PFSK-1 (cell line): ENCODE measurements around the gene TMIGD1.

Source experiments
- FOXP2 ChIP-seq: optimal IDR thresholded peaks from 2 replicates; pipeline ENCODE3; 2011; ENCODE audit warnings: borderline replicate concordance, control low read depth, inconsistent platforms; ENCODE audit not compliant: insufficient read depth; ENCODE audit errors: extremely low read length, extremely low read depth
- POLR2AphosphoS5 ChIP-seq: IDR thresholded peaks from 2 replicates; pipeline ENCODE4 v1.6.1; 2012; ENCODE audit warnings: low read depth, mild to moderate bottlenecking, control low read depth, low read length, moderate library complexity
- SIN3A ChIP-seq: IDR thresholded peaks from 2 replicates; pipeline ENCODE4 v1.6.1; 2012; ENCODE audit warnings: mild to moderate bottlenecking, low read length, moderate library complexity, borderline replicate concordance; ENCODE audit not compliant: insufficient read depth
- TAF1 ChIP-seq: IDR thresholded peaks from 2 replicates; pipeline ENCODE4 v1.6.1; 2012; ENCODE audit warnings: low read length, control low read depth, borderline replicate concordance; ENCODE audit not compliant: insufficient read depth
- TF ChIP-seq, protein P1 (sequence below), 2 experiments: IDR thresholded peaks; 2 replicates each; pipeline versions ENCODE4 v1.6.1 to v1.8.0; 2011 to 2012; ENCODE audit warnings: low read depth in 2 of 2, low read length in 2 of 2, control low read depth in 1 of 2, inconsistent platforms in 1 of 2, mild to moderate bottlenecking in 1 of 2, moderate library complexity in 1 of 2; ENCODE audit not compliant: insufficient read depth in 1 of 2

DNA sequence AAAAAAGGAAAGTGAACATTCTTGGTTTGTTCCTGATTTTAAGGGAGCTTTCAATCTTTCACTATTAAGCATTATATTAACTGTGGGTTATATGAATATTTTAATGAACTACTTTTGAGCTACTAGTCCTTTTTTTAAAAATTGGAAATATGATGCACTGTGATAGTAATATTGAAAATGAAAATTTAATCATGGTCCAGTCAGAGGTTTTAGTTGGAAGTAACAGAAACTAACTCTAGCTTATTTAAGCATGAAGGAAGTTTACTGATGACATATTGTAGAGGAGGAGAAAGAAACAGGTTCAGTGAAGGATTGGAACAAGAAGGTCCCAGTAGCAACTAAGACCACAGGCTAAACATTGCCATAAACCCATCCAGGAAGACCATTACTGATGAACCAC lies 20.8 kb upstream of the TMIGD1 start:
- no peak for TF ChIP-seq POLR2AphosphoS5
- TF ChIP-seq, protein P1, sequence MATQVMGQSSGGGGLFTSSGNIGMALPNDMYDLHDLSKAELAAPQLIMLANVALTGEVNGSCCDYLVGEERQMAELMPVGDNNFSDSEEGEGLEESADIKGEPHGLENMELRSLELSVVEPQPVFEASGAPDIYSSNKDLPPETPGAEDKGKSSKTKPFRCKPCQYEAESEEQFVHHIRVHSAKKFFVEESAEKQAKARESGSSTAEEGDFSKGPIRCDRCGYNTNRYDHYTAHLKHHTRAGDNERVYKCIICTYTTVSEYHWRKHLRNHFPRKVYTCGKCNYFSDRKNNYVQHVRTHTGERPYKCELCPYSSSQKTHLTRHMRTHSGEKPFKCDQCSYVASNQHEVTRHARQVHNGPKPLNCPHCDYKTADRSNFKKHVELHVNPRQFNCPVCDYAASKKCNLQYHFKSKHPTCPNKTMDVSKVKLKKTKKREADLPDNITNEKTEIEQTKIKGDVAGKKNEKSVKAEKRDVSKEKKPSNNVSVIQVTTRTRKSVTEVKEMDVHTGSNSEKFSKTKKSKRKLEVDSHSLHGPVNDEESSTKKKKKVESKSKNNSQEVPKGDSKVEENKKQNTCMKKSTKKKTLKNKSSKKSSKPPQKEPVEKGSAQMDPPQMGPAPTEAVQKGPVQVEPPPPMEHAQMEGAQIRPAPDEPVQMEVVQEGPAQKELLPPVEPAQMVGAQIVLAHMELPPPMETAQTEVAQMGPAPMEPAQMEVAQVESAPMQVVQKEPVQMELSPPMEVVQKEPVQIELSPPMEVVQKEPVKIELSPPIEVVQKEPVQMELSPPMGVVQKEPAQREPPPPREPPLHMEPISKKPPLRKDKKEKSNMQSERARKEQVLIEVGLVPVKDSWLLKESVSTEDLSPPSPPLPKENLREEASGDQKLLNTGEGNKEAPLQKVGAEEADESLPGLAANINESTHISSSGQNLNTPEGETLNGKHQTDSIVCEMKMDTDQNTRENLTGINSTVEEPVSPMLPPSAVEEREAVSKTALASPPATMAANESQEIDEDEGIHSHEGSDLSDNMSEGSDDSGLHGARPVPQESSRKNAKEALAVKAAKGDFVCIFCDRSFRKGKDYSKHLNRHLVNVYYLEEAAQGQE (IDR thresholded peaks at IDR 0.05; ENCODE audit: insufficient read depth in 1 of 2, low read depth in 2 of 2, low read length in 2 of 2), result no peak
- TF ChIP-seq SIN3A, result no peak
- no peak for TF ChIP-seq TAF1
- no peak for TF ChIP-seq FOXP2
